Measurements from ENCODE around the gene ABHD10. TPM values are rescaled to one million over a fixed set of nuclear protein-coding genes. Genes with fewer than 3 reads are reported as not detected.

The ABHD10 gene
- total RNA-seq, 1 experiment from 2014 or later = 45.0 TPM

- Histone ChIP-seq H3K4me3 (ENCODE audit: low read length) (no peak overlapping the region), H3K9ac (ENCODE audit: low read length) (no peak overlapping the region), H3K79me2 (ENCODE audit: low read length) (no peaks in the 10 kb centered on the region), H3F3A (ENCODE audit: low read length, unreplicated experiment) (peaks cover 4% of the 10 kb centered on the region), H3K36me3 (ENCODE audit: low read depth, low read length) (no peaks in the 10 kb centered on the region), H3K9me3 (ENCODE audit: low read length) (no peaks in the 10 kb centered on the region), H4K20me1 (ENCODE audit: low read length) (no peaks in the 10 kb centered on the region), H3K4me1 (ENCODE audit: insufficient read depth, low read length) (peaks cover 52% of the 10 kb centered on the region), H3K27ac (ENCODE audit: low read length) (no peak overlapping the region), H3K27me3 (ENCODE audit: low read length) (no peaks in the 10 kb centered on the region), H2AFZ (ENCODE audit: low read length) (no peak overlapping the region), H3K4me2 (ENCODE audit: low read length) (no peak overlapping the region), H3K9me2 (replicated peaks; ENCODE audit: low read length) (no peaks in the 10 kb centered on the region)
- DNase-seq (peak; percentile 28), ATAC-seq (no peak)
- no peak for TF ChIP-seq CTCF (conservative IDR thresholded peaks at IDR 0.05; ENCODE audit: low read depth, low read length)
- no peak for TF ChIP-seq EZH2phosphoT487 (IDR thresholded peaks at IDR 0.05; ENCODE audit: borderline replicate concordance, low read length)
- no peak for TF ChIP-seq EZH2 (IDR thresholded peaks at IDR 0.05; ENCODE audit: low read length, unreplicated experiment)
- CTCF ChIA-PET = interaction anchor here (1.1 kb wide), 1 partner anchor 10 kb away, joined by 4 read pairs; no protein-coding TSS in a partner anchor
- POLR2A ChIA-PET (ENCODE audit: unreplicated experiment) = no interaction called here
- BruUV-seq (replicated peaks) = no TSS peak
- intact Hi-C loops (cut with micrococcal nuclease) = no loop called here
Observed at GRCh38 chr3:112004187-112004586, 25.4 kb downstream of the ABHD10 start.

- DNase-seq (no peak), ATAC-seq (no peak)
- Histone ChIP-seq H3K4me2 (ENCODE audit: low read length) (no peak overlapping the region), H3K9me2 (replicated peaks; ENCODE audit: low read length) (no peaks in the 10 kb centered on the region), H3K27me3 (ENCODE audit: low read length) (no peaks in the 10 kb centered on the region), H3K4me3 (ENCODE audit: low read length) (no peak overlapping the region), H2AFZ (ENCODE audit: low read length) (no peak overlapping the region), H3F3A (ENCODE audit: low read length, unreplicated experiment) (peaks cover 4% of the 10 kb centered on the region), H3K79me2 (ENCODE audit: low read length) (no peaks in the 10 kb centered on the region), H3K9me3 (ENCODE audit: low read length) (no peaks in the 10 kb centered on the region), H4K20me1 (ENCODE audit: low read length) (no peaks in the 10 kb centered on the region), H3K4me1 (ENCODE audit: insufficient read depth, low read length) (peaks cover 52% of the 10 kb centered on the region), H3K36me3 (ENCODE audit: low read depth, low read length) (no peaks in the 10 kb centered on the region), H3K27ac (ENCODE audit: low read length) (no peak overlapping the region), H3K9ac (ENCODE audit: low read length) (no peak overlapping the region)
- TF ChIP-seq EZH2phosphoT487 (IDR thresholded peaks at IDR 0.05; ENCODE audit: borderline replicate concordance, low read length) = no peak
- TF ChIP-seq CTCF (conservative IDR thresholded peaks at IDR 0.05; ENCODE audit: low read depth, low read length) = no peak
- TF ChIP-seq EZH2 (IDR thresholded peaks at IDR 0.05; ENCODE audit: low read length, unreplicated experiment) = no peak
- CTCF ChIA-PET = interaction anchor here (1.1 kb wide), 1 partner anchor 9 kb away, joined by 4 read pairs; no protein-coding TSS in a partner anchor
- intact Hi-C loops (cut with micrococcal nuclease) = no loop called here
- no TSS peak for BruUV-seq (replicated peaks)
- POLR2A ChIA-PET (ENCODE audit: unreplicated experiment) = no interaction called here
Observed at GRCh38 chr3:112004669-112005068, 25.8 kb downstream of the ABHD10 start.

GRCh38 chr3:112005091-112005672, 26.4 kb downstream of the ABHD10 start:
- TF ChIP-seq EZH2phosphoT487 (IDR thresholded peaks at IDR 0.05; ENCODE audit: borderline replicate concordance, low read length) = no peak
- TF ChIP-seq CTCF (conservative IDR thresholded peaks at IDR 0.05; ENCODE audit: low read depth, low read length) = no peak
- TF ChIP-seq EZH2 (IDR thresholded peaks at IDR 0.05; ENCODE audit: low read length, unreplicated experiment) = no peak
- H3K36me3 ChIP-seq (ENCODE audit: low read depth, low read length) = no peaks in the 10 kb centered on the region
- no peak overlapping the region for H3K4me2 ChIP-seq (ENCODE audit: low read length)
- no peaks in the 10 kb centered on the region for H3K79me2 ChIP-seq (ENCODE audit: low read length)
- ChIA-PET CTCF (no interaction called here), POLR2A (ENCODE audit: unreplicated experiment) (no interaction called here)
- no peak overlapping the region for H3K4me3 ChIP-seq (ENCODE audit: low read length)
- H3K9me2 ChIP-seq (replicated peaks; ENCODE audit: low read length) = no peaks in the 10 kb centered on the region
- H3K4me1 ChIP-seq (ENCODE audit: insufficient read depth, low read length) = peaks cover 52% of the 10 kb centered on the region
- H3K27me3 ChIP-seq (ENCODE audit: low read length) = no peaks in the 10 kb centered on the region
- peak overlapping the region; percentile 42; the same call in 1 of the 2 replicates for H2AFZ ChIP-seq (ENCODE audit: low read length)
- no TSS peak for BruUV-seq (replicated peaks)
- ATAC-seq = no peak
- peak; percentile 39 for DNase-seq
- intact Hi-C loops (cut with micrococcal nuclease) = no loop called here
- H3K27ac ChIP-seq (ENCODE audit: low read length) = no peak overlapping the region
- H3K9ac ChIP-seq (ENCODE audit: low read length) = no peak overlapping the region
- H3K9me3 ChIP-seq (ENCODE audit: low read length) = no peaks in the 10 kb centered on the region
- H3F3A ChIP-seq (ENCODE audit: low read length, unreplicated experiment) = peaks cover 4% of the 10 kb centered on the region
- H4K20me1 ChIP-seq (ENCODE audit: low read length) = no peaks in the 10 kb centered on the region

Data from PC-3 (cell line).